Neural progenitor cell (in vitro differentiated cells): ENCODE results near the gene DHCR24. TPM values are rescaled to one million over a fixed set of nuclear protein-coding genes. Genes with fewer than 3 reads are reported as not detected.

Experiments
- DNase-seq: peaks from one replicate; pipeline ENCODE4 v3.0.0-alpha.2; 2016; ENCODE audit warnings: low spot score
- H2AFZ ChIP-seq: fragments of 200-600 bp; sonication (generic); replicated peaks from 2 replicates; pipeline ENCODE4 v1.6.1; 2016; ENCODE audit warnings: antibody characterized with exemption
- H3F3A ChIP-seq: fragments of 200-600 bp; sonication (generic); 2 replicates; pipeline ENCODE4 v1.6.1; 2016; ENCODE audit warnings: antibody characterized with exemption, low read depth
- H3K27ac ChIP-seq: fragments of 200-600 bp; sonication (generic); 2 replicates; pipeline ENCODE4 v1.5.1; 2016; ENCODE audit warnings: mild to moderate bottlenecking
- H3K27me3 ChIP-seq: fragments of 200-600 bp; sonication (generic); 2 replicates; pipeline ENCODE4 v1.6.1; 2016; ENCODE audit warnings: mild to moderate bottlenecking, moderate library complexity
- H3K36me3 ChIP-seq: fragments of 200-600 bp; sonication (generic); 2 replicates; pipeline ENCODE4 v1.5.1; 2016
- H3K4me1 ChIP-seq: fragments of 200-600 bp; sonication (generic); 2 replicates; pipeline ENCODE4 v1.6.1; 2016; ENCODE audit warnings: mixed run types
- H3K4me2 ChIP-seq: fragments of 200-600 bp; sonication (generic); 2 replicates; pipeline ENCODE4 v1.6.1; 2016
- H3K4me3 ChIP-seq: fragments of 200-600 bp; sonication (generic); 2 replicates; pipeline ENCODE4 v1.5.1; 2016
- H3K79me2 ChIP-seq: fragments of 200-600 bp; sonication (generic); 2 replicates; pipeline ENCODE4 v1.6.1; 2016; ENCODE audit warnings: low read depth
- H3K9ac ChIP-seq: fragments of 200-600 bp; sonication (generic); 2 replicates; pipeline ENCODE4 v1.6.1; 2016
- H3K9me3 ChIP-seq: fragments of 200-600 bp; sonication (generic); 2 replicates; pipeline ENCODE4 v1.5.1; 2016; ENCODE audit warnings: low read depth
- H4K20me1 ChIP-seq: fragments of 200-600 bp; sonication (generic); 2 replicates; pipeline ENCODE4 v1.6.1; 2016; ENCODE audit warnings: low read depth
- H3K27ac Mint-ChIP-seq: 3 replicates; pipeline ENCODE4 v1.8.0; 2021; ENCODE audit warnings: mixed read lengths
- H3K27me3 Mint-ChIP-seq: 2 replicates; pipeline ENCODE4 v1.8.0; 2022; ENCODE audit warnings: low read depth, mild to moderate bottlenecking, inconsistent platforms, moderate library complexity, mixed read lengths; ENCODE audit not compliant: insufficient read depth
- H3K36me3 Mint-ChIP-seq: 3 replicates; pipeline ENCODE4 v1.8.0; 2021; ENCODE audit warnings: mixed read lengths
- H3K4me1 Mint-ChIP-seq: 3 replicates; pipeline ENCODE4 v1.8.0; 2021; ENCODE audit warnings: mixed read lengths
- H3K4me3 Mint-ChIP-seq: 3 replicates; pipeline ENCODE4 v1.8.0; 2021; ENCODE audit warnings: mild to moderate bottlenecking, moderate library complexity, mixed read lengths
- H3K9me3 Mint-ChIP-seq: 3 replicates; pipeline ENCODE4 v1.8.0; 2020; ENCODE audit warnings: mixed read lengths
- EZH2 ChIP-seq: fragments of 200-600 bp; sonication (generic); IDR thresholded peaks from 2 replicates; pipeline ENCODE4 v1.6.1; 2017; ENCODE audit warnings: antibody characterized with exemption, mild to moderate bottlenecking, moderate library complexity
- EZH2phosphoT487 ChIP-seq: fragments of 200-600 bp; sonication (generic); IDR thresholded peaks from 2 replicates; pipeline ENCODE4 v1.6.1; 2017; ENCODE audit warnings: antibody characterized with exemption
- total RNA-seq: library from RNA; depleted of rRNA; stranded (reverse); fragments of >200 nt; gene quantifications from 2 replicates; pipeline ENCODE4 v1.2.3, GENCODE V29; 2015; ENCODE audit warnings: low replicate concordance
- TF ChIP-seq, protein P1 (sequence below): fragments of 200-600 bp; sonication (generic); IDR thresholded peaks from 2 replicates; pipeline ENCODE4 v1.5.1; 2017; ENCODE audit warnings: antibody characterized with exemption, mild to moderate bottlenecking

The DHCR24 gene
- total RNA-seq, 1 donor from 2014 or later = 94.5 TPM

- peaks cover 72% of the 10 kb centered on the region for H3K79me2 ChIP-seq
- H4K20me1 ChIP-seq = peaks cover 37% of the 10 kb centered on the region
- H3K27me3 Mint-ChIP-seq = peaks cover 3% of the 10 kb centered on the region
- H3K27ac ChIP-seq = no peak overlapping the region
- H3K4me3 Mint-ChIP-seq = peak overlapping the region; percentile 99
- peak overlapping the region; percentile 43 for H3K27ac Mint-ChIP-seq
- H3K9me3 Mint-ChIP-seq = peaks cover under 1% of the 10 kb centered on the region
- peaks cover 50% of the 10 kb centered on the region for H3K36me3 Mint-ChIP-seq
- TF ChIP-seq EZH2 = no peak
- TF ChIP-seq, protein P1, sequence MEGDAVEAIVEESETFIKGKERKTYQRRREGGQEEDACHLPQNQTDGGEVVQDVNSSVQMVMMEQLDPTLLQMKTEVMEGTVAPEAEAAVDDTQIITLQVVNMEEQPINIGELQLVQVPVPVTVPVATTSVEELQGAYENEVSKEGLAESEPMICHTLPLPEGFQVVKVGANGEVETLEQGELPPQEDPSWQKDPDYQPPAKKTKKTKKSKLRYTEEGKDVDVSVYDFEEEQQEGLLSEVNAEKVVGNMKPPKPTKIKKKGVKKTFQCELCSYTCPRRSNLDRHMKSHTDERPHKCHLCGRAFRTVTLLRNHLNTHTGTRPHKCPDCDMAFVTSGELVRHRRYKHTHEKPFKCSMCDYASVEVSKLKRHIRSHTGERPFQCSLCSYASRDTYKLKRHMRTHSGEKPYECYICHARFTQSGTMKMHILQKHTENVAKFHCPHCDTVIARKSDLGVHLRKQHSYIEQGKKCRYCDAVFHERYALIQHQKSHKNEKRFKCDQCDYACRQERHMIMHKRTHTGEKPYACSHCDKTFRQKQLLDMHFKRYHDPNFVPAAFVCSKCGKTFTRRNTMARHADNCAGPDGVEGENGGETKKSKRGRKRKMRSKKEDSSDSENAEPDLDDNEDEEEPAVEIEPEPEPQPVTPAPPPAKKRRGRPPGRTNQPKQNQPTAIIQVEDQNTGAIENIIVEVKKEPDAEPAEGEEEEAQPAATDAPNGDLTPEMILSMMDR = no peak
- TF ChIP-seq EZH2phosphoT487 = no peak
- H3K4me1 Mint-ChIP-seq = peaks cover 47% of the 10 kb centered on the region
- no peak for DNase-seq
- H3K9ac ChIP-seq = no peak overlapping the region
- peaks cover 36% of the 10 kb centered on the region for H3K4me1 ChIP-seq
- H3K9me3 ChIP-seq = no peaks in the 10 kb centered on the region
- H3K4me2 ChIP-seq = peak overlapping the region; percentile 76
- peaks cover 21% of the 10 kb centered on the region for H3K36me3 ChIP-seq
- no peaks in the 10 kb centered on the region for H3K27me3 ChIP-seq
- peak overlapping the region; percentile 70 for H3K4me3 ChIP-seq
- H2AFZ ChIP-seq = no peak overlapping the region
- peaks cover 16% of the 10 kb centered on the region for H3F3A ChIP-seq
Observed at GRCh38 chr1:54884768-54885167, 2.2 kb downstream of the DHCR24 start.

DNA sequence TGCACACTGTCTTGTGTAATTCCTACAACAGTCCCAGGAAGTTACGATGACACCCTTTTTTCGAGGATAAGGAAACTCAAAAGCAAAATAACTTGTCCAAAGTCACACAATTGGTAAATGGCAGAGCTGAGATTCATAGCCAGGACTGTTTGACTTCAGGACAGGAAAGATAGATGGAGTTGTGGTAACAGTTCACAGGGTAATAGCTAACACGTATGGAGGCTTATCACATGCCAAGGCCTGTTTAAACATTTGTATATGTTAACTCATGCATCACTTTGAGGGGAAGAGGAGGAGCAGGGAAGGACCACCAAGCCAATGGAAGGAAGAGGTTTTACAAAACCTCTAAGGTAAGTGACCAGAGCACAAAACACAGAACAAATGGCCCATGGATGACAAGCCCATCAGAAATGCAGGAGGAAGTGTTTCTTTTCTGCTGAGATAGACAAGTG is 2.8 kb downstream of the DHCR24 start:
- no peak overlapping the region for H3K27ac ChIP-seq
- no peak overlapping the region for H2AFZ ChIP-seq
- peaks cover 26% of the 10 kb centered on the region for H3K36me3 ChIP-seq
- peak overlapping the region; percentile 76 for H3K4me2 ChIP-seq
- H3K9me3 Mint-ChIP-seq = peaks cover 6% of the 10 kb centered on the region
- H3K27me3 Mint-ChIP-seq = peaks cover 3% of the 10 kb centered on the region
- H3F3A ChIP-seq = peaks cover 16% of the 10 kb centered on the region
- DNase-seq = no peak
- peak overlapping the region; percentile 99 for H3K4me3 Mint-ChIP-seq
- peak overlapping the region; percentile 78 for H3K27ac Mint-ChIP-seq
- H3K27me3 ChIP-seq = no peaks in the 10 kb centered on the region
- H3K79me2 ChIP-seq = peaks cover 78% of the 10 kb centered on the region
- H4K20me1 ChIP-seq = peaks cover 39% of the 10 kb centered on the region
- no peak overlapping the region for H3K9ac ChIP-seq
- H3K4me1 ChIP-seq = peaks cover 36% of the 10 kb centered on the region
- TF ChIP-seq EZH2phosphoT487 = no peak
- TF ChIP-seq, protein P1 = no peak
- no peak for TF ChIP-seq EZH2
- H3K9me3 ChIP-seq = no peaks in the 10 kb centered on the region
- H3K36me3 Mint-ChIP-seq = peaks cover 56% of the 10 kb centered on the region
- no peak overlapping the region for H3K4me3 ChIP-seq
- peaks cover 47% of the 10 kb centered on the region for H3K4me1 Mint-ChIP-seq

- peaks cover 3% of the 10 kb centered on the region for H3K27me3 Mint-ChIP-seq
- peaks cover 84% of the 10 kb centered on the region for H3K79me2 ChIP-seq
- no peak overlapping the region for H3K4me3 Mint-ChIP-seq
- peaks cover 33% of the 10 kb centered on the region for H3K4me1 ChIP-seq
- no peak overlapping the region for H3K4me3 ChIP-seq
- H3K4me2 ChIP-seq = peak overlapping the region; percentile 76
- no peak for TF ChIP-seq EZH2phosphoT487
- TF ChIP-seq, protein P1 = no peak
- TF ChIP-seq EZH2 = no peak
- H3K9ac ChIP-seq = no peak overlapping the region
- H3K27ac ChIP-seq = no peak overlapping the region
- H3K9me3 Mint-ChIP-seq = peaks cover 6% of the 10 kb centered on the region
- peaks cover 11% of the 10 kb centered on the region for H3F3A ChIP-seq
- peaks cover 58% of the 10 kb centered on the region for H3K36me3 Mint-ChIP-seq
- H3K4me1 Mint-ChIP-seq = peaks cover 43% of the 10 kb centered on the region
- H4K20me1 ChIP-seq = peaks cover 43% of the 10 kb centered on the region
- H3K27ac Mint-ChIP-seq = peak overlapping the region; percentile 78
- DNase-seq = no peak
- H3K9me3 ChIP-seq = no peaks in the 10 kb centered on the region
- no peak overlapping the region for H2AFZ ChIP-seq
- peaks cover 26% of the 10 kb centered on the region for H3K36me3 ChIP-seq
- no peaks in the 10 kb centered on the region for H3K27me3 ChIP-seq
Observed at GRCh38 chr1:54883349-54884102, 3.5 kb downstream of the DHCR24 start.
